HG03025 (cell line): ENCODE measurements around the gene GPR17.

Experiments
- ATAC-seq: cut with Tn5 transposase; IDR thresholded peaks from one replicate; pipeline ENCODE4 v1.9.1; 2021; ENCODE audit warnings: mild to moderate bottlenecking, moderate library complexity; ENCODE audit not compliant: unreplicated experiment, low FRiP score

The GPR17 gene

GRCh38 chr2:127640082-127641072 is 5.6 kb upstream of the GPR17 start:
- ATAC-seq = peak; percentile 53

DNA sequence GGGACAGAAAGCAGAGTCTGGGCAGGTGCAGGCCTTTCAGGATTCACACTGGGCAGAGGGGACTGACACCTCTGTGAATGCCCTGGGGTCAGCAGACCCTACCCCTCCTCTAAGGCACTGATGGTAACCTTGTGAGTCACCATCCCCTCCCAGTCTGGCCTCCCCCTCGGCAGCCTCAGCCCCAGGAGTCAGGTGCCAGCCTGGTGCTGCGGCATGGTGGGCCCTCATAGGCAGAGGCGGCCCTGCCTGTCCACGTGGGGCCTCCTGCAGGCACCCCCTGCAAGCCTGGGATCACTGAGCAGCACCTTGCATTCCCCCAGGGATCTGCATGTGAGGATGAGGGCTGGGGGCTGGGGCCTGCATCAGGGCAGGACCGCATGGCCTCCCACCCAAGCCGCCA is 4.8 kb upstream of the GPR17 start:
- ATAC-seq = no peak

- ATAC-seq = no peak
These were observed 4.0 kb upstream of the GPR17 start for GRCh38 chr2:127641846-127642507.

DNA sequence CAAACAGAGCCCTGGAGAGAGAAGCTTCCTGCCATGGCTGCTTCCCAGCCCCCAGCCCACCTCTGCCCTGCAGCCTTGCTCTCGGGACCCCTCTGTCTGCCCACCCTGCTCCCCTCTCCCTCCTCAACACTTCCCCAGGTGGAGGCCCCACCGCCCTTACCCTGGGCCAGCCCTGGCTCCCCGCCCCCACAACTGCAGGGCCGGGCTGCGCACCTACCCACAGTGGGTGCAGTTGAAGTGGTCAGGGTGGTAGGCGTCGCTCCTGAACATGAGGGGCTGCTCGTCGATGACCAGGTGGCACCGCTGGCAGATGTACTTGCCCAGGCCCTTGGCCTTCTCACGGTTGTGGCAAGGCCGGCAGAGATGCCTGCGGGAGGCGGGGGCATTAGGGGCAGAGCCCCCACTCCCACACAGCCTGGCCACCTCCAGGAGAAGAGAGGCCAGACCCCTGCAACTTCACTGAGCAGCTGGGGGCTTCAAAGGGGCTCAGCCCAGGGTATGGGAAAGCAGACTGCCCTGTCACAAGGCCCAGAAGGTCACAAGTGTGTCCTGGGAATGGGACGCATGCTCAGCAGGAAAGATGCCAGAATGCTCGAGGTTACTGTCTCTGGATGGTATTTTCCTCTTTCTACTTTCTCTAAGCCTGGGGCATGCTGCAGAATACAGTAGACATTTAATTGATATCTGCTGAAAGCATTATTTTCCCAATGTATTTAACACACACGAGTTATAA is 3.1 kb upstream of the GPR17 start:
- ATAC-seq = no peak

GRCh38 chr2:127643439-127644065 is 2.4 kb upstream of the GPR17 start:
- no peak for ATAC-seq

GRCh38 chr2:127644066-127645025 is 1.6 kb upstream of the GPR17 start:
- ATAC-seq = no peak

DNA sequence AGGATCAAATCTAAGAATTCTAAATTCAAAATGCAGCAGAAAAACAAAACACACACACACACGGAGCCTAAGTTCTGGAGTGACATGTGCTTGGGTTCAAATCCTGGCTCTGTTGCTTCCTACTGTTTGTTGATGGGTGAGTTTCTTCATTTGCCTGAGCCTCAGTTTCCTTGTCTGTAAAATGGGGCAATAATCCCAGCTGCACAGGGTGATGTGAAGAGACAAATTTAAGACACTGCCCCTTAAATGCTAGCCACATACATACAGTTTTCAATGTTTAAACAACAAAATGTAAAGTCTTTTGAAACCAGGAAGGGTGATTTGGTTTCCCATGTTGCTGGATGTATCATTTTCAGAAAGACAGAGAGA is 943 bp upstream of the GPR17 start:
- ATAC-seq = no peak

DNA sequence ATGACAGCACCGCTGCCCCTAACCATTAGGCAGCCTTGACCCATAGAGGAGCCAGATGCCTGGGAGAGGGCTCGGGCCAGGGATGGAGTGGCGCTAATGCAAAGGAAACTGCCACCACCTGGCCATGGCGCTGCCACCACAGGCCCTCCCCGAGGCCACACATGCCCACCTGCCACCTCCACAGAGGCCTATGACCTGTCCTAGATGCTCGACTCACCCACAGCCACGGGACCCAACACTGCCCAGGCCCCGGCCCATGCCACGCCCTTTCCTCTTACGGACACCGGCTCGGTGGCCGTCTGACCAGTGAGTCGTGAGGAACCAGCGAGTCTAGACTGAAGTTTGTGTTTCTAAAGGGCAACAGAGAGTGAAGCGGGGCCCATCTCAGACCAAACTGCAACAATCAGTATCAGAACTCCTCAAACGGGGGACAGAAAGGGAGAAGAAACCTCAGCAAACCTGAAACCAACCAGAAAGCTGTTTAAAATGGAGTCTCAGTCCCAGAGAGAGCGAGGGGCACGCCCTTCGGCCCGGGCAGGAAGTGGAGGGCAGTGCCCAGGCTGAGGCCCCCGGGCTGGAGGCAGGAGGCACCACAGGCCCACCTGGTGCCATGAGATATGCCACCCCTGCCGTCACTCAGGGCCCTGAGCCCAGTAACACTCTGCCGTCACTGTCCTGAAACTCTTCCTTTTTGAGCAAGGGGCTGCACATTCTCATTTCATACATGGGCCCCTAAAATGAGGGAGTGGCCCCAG is 711 bp downstream of the GPR17 start:
- no peak for ATAC-seq

GRCh38 chr2:127647242-127648190 is 1.6 kb downstream of the GPR17 start:
- ATAC-seq = no peak

DNA sequence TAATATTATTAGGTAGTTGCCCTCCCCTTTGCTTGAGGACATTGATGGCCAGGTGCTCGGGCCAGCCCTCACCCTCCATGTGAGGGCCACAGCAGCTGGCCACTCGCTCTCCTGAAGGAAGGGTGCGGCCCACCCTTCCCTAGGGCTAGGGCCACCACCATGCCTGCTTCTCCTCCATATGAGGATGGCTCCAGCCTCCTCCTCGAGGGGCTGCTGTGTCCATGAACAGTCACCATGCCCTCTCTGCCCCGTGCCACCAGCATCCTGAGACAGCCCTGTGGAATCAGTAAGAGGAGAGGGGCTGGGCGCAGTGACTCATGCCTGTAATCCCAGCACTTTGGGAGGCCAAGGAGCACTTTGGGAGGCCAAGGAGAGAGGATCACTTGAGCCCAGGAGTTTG is 2.4 kb downstream of the GPR17 start:
- no peak for ATAC-seq

- no peak for ATAC-seq
These were observed 3.2 kb downstream of the GPR17 start for GRCh38 chr2:127649100-127649611.

DNA sequence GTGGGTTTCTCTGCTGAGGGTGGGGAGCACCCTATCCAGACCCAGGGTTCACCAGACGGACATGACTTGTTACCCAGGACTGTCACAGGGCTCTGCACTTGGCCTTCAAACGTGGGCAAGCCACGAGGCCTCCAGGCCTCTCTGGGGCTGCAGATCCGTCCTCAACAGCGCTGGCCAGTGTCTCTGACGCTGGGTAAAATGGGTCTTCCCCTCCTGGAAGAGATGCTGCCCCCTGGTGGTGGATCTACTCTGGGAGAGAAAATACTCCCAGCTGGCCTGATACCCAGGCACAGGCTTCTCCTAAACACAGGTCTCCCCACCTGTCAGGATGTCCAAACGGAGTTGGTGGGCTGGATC is 3.7 kb downstream of the GPR17 start:
- ATAC-seq = peak; percentile 49

- no peak for ATAC-seq
These were observed 4.3 kb downstream of the GPR17 start for GRCh38 chr2:127650041-127650784.

DNA sequence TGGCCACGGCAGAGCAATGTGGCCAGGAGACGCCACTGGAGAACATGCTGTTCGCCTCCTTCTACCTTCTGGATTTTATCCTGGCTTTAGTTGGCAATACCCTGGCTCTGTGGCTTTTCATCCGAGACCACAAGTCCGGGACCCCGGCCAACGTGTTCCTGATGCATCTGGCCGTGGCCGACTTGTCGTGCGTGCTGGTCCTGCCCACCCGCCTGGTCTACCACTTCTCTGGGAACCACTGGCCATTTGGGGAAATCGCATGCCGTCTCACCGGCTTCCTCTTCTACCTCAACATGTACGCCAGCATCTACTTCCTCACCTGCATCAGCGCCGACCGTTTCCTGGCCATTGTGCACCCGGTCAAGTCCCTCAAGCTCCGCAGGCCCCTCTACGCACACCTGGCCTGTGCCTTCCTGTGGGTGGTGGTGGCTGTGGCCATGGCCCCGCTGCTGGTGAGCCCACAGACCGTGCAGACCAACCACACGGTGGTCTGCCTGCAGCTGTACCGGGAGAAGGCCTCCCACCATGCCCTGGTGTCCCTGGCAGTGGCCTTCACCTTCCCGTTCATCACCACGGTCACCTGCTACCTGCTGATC is 4.9 kb downstream of the GPR17 start:
- ATAC-seq = no peak

GRCh38 chr2:127651381-127651809 is 5.4 kb downstream of the GPR17 start:
- no peak for ATAC-seq

- no peak for ATAC-seq
These were observed 6.1 kb downstream of the GPR17 start for GRCh38 chr2:127651971-127652550.
